H9 (cell line): Measurements from ENCODE around the gene EXOC6. TPM values are rescaled to one million over a fixed set of nuclear protein-coding genes. Genes with fewer than 3 reads are reported as not detected.

Experiments used
- DNase-seq: peaks from one replicate; pipeline ENCODE4 v3.0.0-alpha.2; 2017
- H2AFZ ChIP-seq: one replicate; pipeline ENCODE4 v1.6.1; 2013; ENCODE audit warnings: mild to moderate bottlenecking, low read length, control low read depth, moderate library complexity
- H2AK5ac ChIP-seq: 2 replicates; pipeline ENCODE4 v1.6.1; 2013; ENCODE audit warnings: low read length, control low read depth, mixed read lengths; ENCODE audit not compliant: insufficient read length
- H2BK120ac ChIP-seq: one replicate; pipeline ENCODE4 v1.6.1; 2013; ENCODE audit warnings: low read depth, mild to moderate bottlenecking, low read length, control low read depth, inconsistent platforms; ENCODE audit not compliant: poor library complexity, severe bottlenecking
- H2BK12ac ChIP-seq: 2 replicates; pipeline ENCODE4 v1.6.1; 2013; ENCODE audit warnings: low read length, control low read depth, mixed read lengths, low read depth; ENCODE audit not compliant: insufficient read length
- H2BK15ac ChIP-seq: 2 replicates; pipeline ENCODE4 v1.6.1; 2013; ENCODE audit warnings: low read depth, low read length, control low read depth
- H2BK20ac ChIP-seq: one replicate; pipeline ENCODE4 v1.6.1; 2013; ENCODE audit warnings: low read depth, mild to moderate bottlenecking, low read length, control low read depth, inconsistent platforms; ENCODE audit not compliant: poor library complexity, severe bottlenecking
- H2BK5ac ChIP-seq: 2 replicates; pipeline ENCODE4 v1.6.1; 2013; ENCODE audit warnings: low read length, control low read depth, mixed read lengths; ENCODE audit not compliant: insufficient read length
- H3K14ac ChIP-seq: 2 replicates; pipeline ENCODE4 v1.6.1; 2013; ENCODE audit warnings: low read length, control low read depth; ENCODE audit not compliant: insufficient read depth
- H3K18ac ChIP-seq: 2 replicates; pipeline ENCODE4 v1.6.1; 2013; ENCODE audit warnings: low read depth, mild to moderate bottlenecking, mixed read lengths, low read length, control low read depth; ENCODE audit not compliant: insufficient read length
- H3K23ac ChIP-seq: 2 replicates; pipeline ENCODE4 v1.6.1; 2013; ENCODE audit warnings: low read length, control low read depth, mixed read lengths, low read depth; ENCODE audit not compliant: insufficient read length
- H3K23me2 ChIP-seq: 2 replicates; pipeline ENCODE4 v1.6.1; 2013; ENCODE audit warnings: low read depth, mild to moderate bottlenecking, mixed read lengths, low read length, control low read depth; ENCODE audit not compliant: insufficient read length, poor library complexity, severe bottlenecking
- H3K27ac ChIP-seq: 2 replicates; pipeline ENCODE4 v1.5.1; 2013; ENCODE audit warnings: low read length, control low read depth, mixed read lengths, low read depth; ENCODE audit not compliant: insufficient read length
- H3K27me3 ChIP-seq: 2 replicates; pipeline ENCODE4 v1.6.1; 2013; ENCODE audit warnings: low read length, control low read depth, inconsistent platforms; ENCODE audit not compliant: insufficient read depth
- H3K4ac ChIP-seq: 2 replicates; pipeline ENCODE4 v1.6.1; 2013; ENCODE audit warnings: low read depth, mild to moderate bottlenecking, control low read depth, inconsistent platforms, low read length, moderate library complexity
- H3K4me1 ChIP-seq: 2 replicates; pipeline ENCODE4 v1.6.1; 2013; ENCODE audit warnings: low read length, control low read depth, inconsistent platforms; ENCODE audit not compliant: insufficient read depth
- H3K4me2 ChIP-seq: 2 replicates; pipeline ENCODE4 v1.6.1; 2013; ENCODE audit warnings: low read length, control low read depth, mixed read lengths; ENCODE audit not compliant: insufficient read length, insufficient read depth
- H3K56ac ChIP-seq: 2 replicates; pipeline ENCODE4 v1.6.1; 2013; ENCODE audit warnings: low read depth, mild to moderate bottlenecking, mixed read lengths, low read length, control low read depth; ENCODE audit not compliant: insufficient read length
- H3K79me1 ChIP-seq: 2 replicates; pipeline ENCODE4 v1.6.1; 2013; ENCODE audit warnings: low read depth, mild to moderate bottlenecking, moderate library complexity, low read length, control low read depth, inconsistent platforms; ENCODE audit not compliant: insufficient read depth, poor library complexity, severe bottlenecking
- H3K79me2 ChIP-seq: 2 replicates; pipeline ENCODE4 v1.6.1; 2013; ENCODE audit warnings: low read length, control low read depth, inconsistent platforms; ENCODE audit not compliant: insufficient read depth
- H3K9ac ChIP-seq: 2 replicates; pipeline ENCODE4 v1.6.1; 2013; ENCODE audit warnings: low read length, control low read depth, mixed read lengths; ENCODE audit not compliant: insufficient read length; ENCODE audit errors: extremely low read depth
- H3K9me3 ChIP-seq: one replicate; pipeline ENCODE4 v1.6.1; 2013; ENCODE audit warnings: low read depth, low read length, inconsistent platforms; ENCODE audit not compliant: control insufficient read depth
- H3T11ph ChIP-seq: one replicate; pipeline ENCODE4 v1.6.1; 2013; ENCODE audit warnings: mild to moderate bottlenecking, low read length, control low read depth, inconsistent platforms
- H4K20me1 ChIP-seq: one replicate; pipeline ENCODE4 v1.6.1; 2013; ENCODE audit not compliant: control insufficient read depth, insufficient read length, insufficient read depth
- H4K5ac ChIP-seq: 2 replicates; pipeline ENCODE4 v1.6.1; 2013; ENCODE audit warnings: low read depth, mild to moderate bottlenecking, mixed read lengths, low read length, control low read depth; ENCODE audit not compliant: insufficient read length
- H4K8ac ChIP-seq: replicated peaks from 2 replicates; pipeline ENCODE4 v1.6.1; 2013; ENCODE audit warnings: low read length, control low read depth, mixed read lengths, low read depth; ENCODE audit not compliant: insufficient read length
- H4K91ac ChIP-seq: 2 replicates; pipeline ENCODE4 v1.6.1; 2013; ENCODE audit warnings: low read depth, mild to moderate bottlenecking, moderate library complexity, mixed read lengths, low read length, control low read depth; ENCODE audit not compliant: insufficient read length
- H3K27ac Mint-ChIP-seq, 3 experiments: 2 replicates in 2 of 3; 3 replicates in 1 of 3; pipeline ENCODE4 v1.8.0; 2020 to 2021; ENCODE audit warnings: mixed read lengths in 3 of 3, mild to moderate bottlenecking in 1 of 3, moderate library complexity in 1 of 3
- H3K27me3 Mint-ChIP-seq: 2 replicates; pipeline ENCODE4 v1.8.0; 2021; ENCODE audit warnings: low read depth, mild to moderate bottlenecking, moderate library complexity, mixed read lengths
- H3K36me3 Mint-ChIP-seq, 3 experiments: 2 replicates in 2 of 3; 3 replicates in 1 of 3; pipeline ENCODE4 v1.8.0; 2020 to 2021; ENCODE audit warnings: low read depth in 3 of 3, mixed read lengths in 3 of 3; ENCODE audit not compliant: insufficient read depth in 1 of 3
- H3K4me1 Mint-ChIP-seq, 2 experiments: 2 replicates each; pipeline ENCODE4 v1.8.0; 2020; ENCODE audit warnings: mixed read lengths in 2 of 2
- H3K4me3 Mint-ChIP-seq, 2 experiments: 2 replicates in 1 of 2; 3 replicates in 1 of 2; pipeline ENCODE4 v1.8.0; 2020 to 2021; ENCODE audit warnings: mild to moderate bottlenecking in 2 of 2, mixed read lengths in 2 of 2, moderate library complexity in 1 of 2
- H3K9me3 Mint-ChIP-seq, 2 experiments: 2 replicates in 1 of 2; 3 replicates in 1 of 2; pipeline ENCODE4 v1.8.0; 2020; ENCODE audit warnings: mild to moderate bottlenecking in 2 of 2, mixed read lengths in 2 of 2, moderate library complexity in 1 of 2
- CTCF ChIP-seq: fragments of 200-600 bp; sonication (generic); conservative IDR thresholded peaks from 3 replicates; pipeline ENCODE4 v1.8.0; 2021; ENCODE audit warnings: antibody characterized with exemption, mild to moderate bottlenecking
- WGBS: extraction: QIAGEN DNeasy Blood & Tissue Kit; methylation state at CpG from one replicate; pipeline ENCODE4 v1.1.7; 2013; ENCODE audit warnings: missing lambda C conversion rate, low lambda C conversion rate, mixed read lengths; ENCODE audit not compliant: insufficient read length; ENCODE audit errors: extremely low coverage; 5-methylcytosine and 5-hydroxymethylcytosine counted together
- total RNA-seq: library from RNA; stranded (reverse); gene quantifications from 2 replicates; pipeline ENCODE4 v1.2.1, GENCODE V29; 2021

EXOC6 gene
- total RNA-seq, 1 experiment from 2014 or later: 9.0 TPM

- Histone ChIP-seq H3K14ac (no peak overlapping the region), H2BK15ac (no peak overlapping the region), H2AK5ac (no peak overlapping the region), H3K9me3 (no peaks in the 10 kb centered on the region), H2AFZ (no peak overlapping the region), H2BK12ac (no peak overlapping the region), H3K27ac (no peak overlapping the region), H4K91ac (no peak overlapping the region), H3K56ac (no peak overlapping the region), H3K23ac (no peak overlapping the region), H3K4me1 (no peaks in the 10 kb centered on the region), H3K4ac (no peak overlapping the region), H3K18ac (no peak overlapping the region), H2BK20ac (no peak overlapping the region), H3K27me3 (no peaks in the 10 kb centered on the region), H4K5ac (no peak overlapping the region), H3K79me2 (no peaks in the 10 kb centered on the region), H4K20me1 (no peaks in the 10 kb centered on the region), H3T11ph (no peak overlapping the region), H4K8ac (no peak overlapping the region), H2BK120ac (no peak overlapping the region), H2BK5ac (no peak overlapping the region), H3K23me2 (no peaks in the 10 kb centered on the region), H3K9ac (no peak overlapping the region), H3K4me2 (no peak overlapping the region), H3K79me1 (no peaks in the 10 kb centered on the region)
- Mint-ChIP-seq H3K9me3 (peaks cover 0 to 2% of the 10 kb centered on the region in 2 experiments; a peak in 1 of 5 replicates), H3K36me3 (peaks cover 0 to 5% (median 0%) of the 10 kb centered on the region in 3 experiments; a peak in 1 of 7 replicates), H3K27me3 (no peaks in the 10 kb centered on the region), H3K4me1 (peaks cover 29 to 35% of the 10 kb centered on the region in 2 experiments), H3K4me3 (no peak overlapping the region), H3K27ac (peak overlapping the region; percentile 1 to 73 (median 18); a peak in 3 of 7 replicates)
- no peak for TF ChIP-seq CTCF
- WGBS: no CpG with 5 or more reads among the region's 1 CpG
- no peak for DNase-seq
Measured at GRCh38 chr10:93032809-93033137, 184.5 kb downstream of the EXOC6 start.
